NCI-H128 (cell line): ENCODE results near the gene GPC3.
"Not testable (repeated sequence)": the region's sequence is repeated elsewhere in the genome, so short reads cannot be mapped to it uniquely, and the experiment has no call there.

ENCODE experiments used
- DNase-seq: peaks from one replicate; lab custom pipeline; 2025; ENCODE audit not compliant: unreplicated experiment; lab: John Stamatoyannopoulos, UW

GPC3 gene

DNA sequence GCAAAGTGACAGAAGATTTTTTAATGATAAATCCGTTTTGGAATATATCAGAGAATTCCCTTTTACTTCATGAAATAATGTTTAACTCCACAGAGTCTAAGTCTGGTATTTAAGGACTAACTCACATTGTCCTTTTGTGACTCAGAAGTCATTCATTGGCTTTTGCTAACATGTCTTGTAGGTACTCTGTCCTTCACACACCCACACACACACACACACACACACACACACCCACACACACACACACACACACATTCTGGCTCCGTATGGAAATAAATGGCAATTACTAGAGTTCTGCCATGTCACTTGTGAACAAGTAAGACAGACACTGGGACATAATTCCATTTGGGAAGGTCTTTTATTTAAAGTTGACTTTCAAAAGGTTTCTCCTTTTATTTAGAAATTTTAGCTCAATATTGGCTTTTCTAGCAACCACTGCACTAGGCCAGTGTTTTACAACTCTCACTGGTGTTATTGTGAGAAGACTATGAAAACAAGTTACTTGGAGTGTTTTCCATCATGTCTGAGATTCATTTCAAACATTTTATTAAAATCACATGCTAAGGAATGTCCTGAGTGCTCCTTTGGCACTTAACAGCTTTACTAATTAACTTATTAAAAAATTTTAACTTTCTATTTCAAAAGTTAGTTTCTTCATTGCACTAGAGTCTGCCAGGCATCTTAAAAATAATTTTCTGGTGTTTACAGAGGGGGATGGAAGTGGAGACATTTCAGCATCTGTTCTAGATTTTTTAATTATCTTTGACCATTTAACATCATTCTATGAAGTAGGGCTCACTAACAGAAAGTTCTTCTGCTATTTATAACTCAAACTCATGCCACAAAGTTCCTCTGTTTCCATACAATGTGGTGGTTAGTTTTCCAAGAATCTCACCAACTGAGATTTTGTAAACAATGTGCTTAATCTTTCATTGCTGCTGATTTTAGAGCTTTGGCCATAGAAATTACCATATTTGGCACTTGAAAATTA is 329.8 kb downstream of the GPC3 start:
- no peak for DNase-seq

- no peak for DNase-seq
These were observed 330.6 kb downstream of the GPC3 start for GRCh38 chrX:133654811-133655210.

- no peak for DNase-seq
These were observed 332.0 kb downstream of the GPC3 start for GRCh38 chrX:133653358-133653757.

GRCh38 chrX:133652185-133652584 is 333.2 kb downstream of the GPC3 start:
- no peak for DNase-seq

DNA sequence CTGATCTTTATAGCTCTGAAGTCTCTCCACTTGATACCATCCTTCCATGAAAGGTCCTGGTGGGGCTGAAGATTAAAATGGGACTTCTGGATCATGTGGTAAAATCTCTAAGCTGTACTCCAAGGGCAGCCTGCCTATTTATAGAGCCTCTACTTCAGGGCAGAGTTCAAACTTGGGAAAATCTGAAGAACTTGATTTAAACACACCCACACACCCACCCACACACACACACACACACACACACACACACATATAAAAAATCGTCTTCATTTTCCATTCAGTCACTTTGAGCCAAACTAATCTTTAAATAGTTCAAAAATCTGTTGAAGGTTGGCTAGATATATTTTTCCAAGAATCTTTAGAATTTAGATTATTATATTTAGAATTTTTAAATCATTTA is 335.2 kb downstream of the GPC3 start:
- no peak for DNase-seq

DNA sequence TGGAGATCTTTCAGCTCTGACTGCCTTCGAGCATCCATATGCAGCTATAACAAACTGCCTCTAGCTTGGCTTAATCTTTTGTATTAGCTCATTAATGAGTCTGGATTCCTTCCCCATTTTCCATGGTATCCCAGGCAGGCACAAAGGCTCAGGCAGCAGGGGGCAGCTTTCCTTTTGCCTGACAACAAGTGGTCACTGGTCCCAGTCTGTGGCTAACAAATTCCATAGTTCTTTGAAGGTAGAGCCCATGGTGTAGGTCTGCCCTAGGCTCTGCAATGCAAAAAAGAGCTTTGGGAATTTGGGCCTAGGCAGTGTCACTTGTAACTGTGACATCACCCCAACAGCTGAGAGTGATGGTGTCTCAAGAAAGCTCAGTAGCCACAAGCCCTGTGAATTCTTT is 335.7 kb downstream of the GPC3 start:
- no peak for DNase-seq

- no peak for DNase-seq
These were observed 336.8 kb downstream of the GPC3 start for GRCh38 chrX:133648594-133648993.

- no peak for DNase-seq
These were observed 338.7 kb downstream of the GPC3 start for GRCh38 chrX:133646719-133647116.

DNA sequence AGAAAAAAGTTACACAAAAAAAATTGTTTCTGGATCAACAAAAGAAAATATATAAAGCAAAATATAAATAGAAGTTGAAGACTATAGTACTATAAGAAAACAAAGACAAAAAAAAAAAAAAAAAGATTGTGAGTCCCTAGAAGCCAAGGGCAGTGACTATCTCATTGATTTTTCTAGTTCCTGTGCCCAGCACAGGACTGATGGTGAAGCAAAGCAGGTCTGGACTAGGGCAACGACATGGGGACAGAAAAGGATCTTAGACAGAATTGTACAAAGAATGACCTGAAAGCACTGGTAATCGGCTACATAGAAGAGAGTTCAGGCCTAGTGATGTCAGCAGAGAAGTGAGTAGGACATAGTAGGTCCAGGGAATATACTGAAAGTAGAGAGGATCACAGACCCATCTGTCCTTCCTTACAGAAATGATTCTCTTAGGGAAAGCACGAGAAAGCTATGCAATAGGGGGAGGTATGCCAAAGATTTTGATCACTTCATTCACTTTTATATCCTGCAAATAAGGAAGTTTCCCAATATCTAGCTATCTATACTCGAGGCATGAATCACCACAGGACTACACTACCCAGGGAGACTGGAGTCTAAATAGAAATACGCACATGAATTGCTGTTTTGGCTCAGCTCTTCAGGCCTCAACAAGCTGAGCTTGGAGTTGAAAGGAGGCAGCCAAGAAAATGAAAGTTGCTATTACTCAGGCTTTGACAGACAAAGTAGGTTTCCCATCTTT is 339.2 kb downstream of the GPC3 start:
- no peak for DNase-seq

GRCh38 chrX:133645256-133645655 is 340.1 kb downstream of the GPC3 start:
- DNase-seq: no peak

GRCh38 chrX:133640161-133641015 is 345.0 kb downstream of the GPC3 start:
- DNase-seq: no peak

DNA sequence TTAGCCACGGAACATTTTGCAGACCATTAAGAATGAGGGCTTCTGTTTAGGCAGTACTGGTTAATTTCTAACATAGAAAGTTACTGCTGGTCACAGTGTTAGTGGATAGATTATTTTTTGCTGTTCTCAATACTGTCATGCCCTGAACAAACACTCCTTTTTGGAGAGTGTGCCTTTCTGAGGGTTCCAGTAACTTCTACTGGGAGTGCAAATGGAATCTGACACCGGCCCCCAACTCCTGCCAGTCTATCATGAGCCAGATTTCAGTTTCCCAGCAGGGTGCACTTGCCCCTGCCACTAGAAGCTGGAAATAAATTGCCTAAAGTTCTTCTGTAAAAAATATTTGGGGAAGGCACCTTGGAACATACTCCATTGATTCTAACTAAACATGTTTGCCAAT is 345.7 kb downstream of the GPC3 start:
- no peak for DNase-seq

- no peak for DNase-seq
These were observed 347.1 kb downstream of the GPC3 start for GRCh38 chrX:133638285-133638684.

GRCh38 chrX:133637765-133638164 is 347.6 kb downstream of the GPC3 start:
- no peak for DNase-seq

- DNase-seq: no peak
These were observed 349.4 kb downstream of the GPC3 start for GRCh38 chrX:133636009-133636408.

- no peak for DNase-seq
These were observed 351.0 kb downstream of the GPC3 start for GRCh38 chrX:133634416-133634815.

- DNase-seq: no peak
These were observed 351.4 kb downstream of the GPC3 start for GRCh38 chrX:133633950-133634349.

- no peak for DNase-seq
These were observed 352.2 kb downstream of the GPC3 start for GRCh38 chrX:133633162-133633561.

GRCh38 chrX:133630362-133630761 is 355.0 kb downstream of the GPC3 start:
- no peak for DNase-seq

GRCh38 chrX:133627673-133628072 is 357.7 kb downstream of the GPC3 start:
- no peak for DNase-seq

DNA sequence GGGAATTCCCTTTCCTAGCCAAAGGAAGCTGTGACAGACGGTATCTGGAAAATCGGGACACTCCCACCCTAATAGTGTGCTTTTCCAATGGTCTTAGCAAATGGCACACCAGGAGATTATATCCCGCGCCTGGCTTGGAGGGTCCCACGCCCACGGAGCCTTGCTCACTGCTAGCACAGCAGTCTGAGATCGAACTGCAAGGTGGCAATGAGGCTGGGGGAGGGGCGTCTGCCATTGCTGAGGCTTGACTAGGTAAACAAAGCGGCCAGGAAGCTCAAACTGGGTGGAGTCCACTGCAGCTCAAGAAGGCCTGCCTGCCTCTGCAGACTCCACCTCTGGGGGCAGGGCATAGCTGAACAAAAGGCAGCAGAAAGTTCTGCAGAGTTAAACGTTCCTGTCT is 364.0 kb downstream of the GPC3 start:
- DNase-seq: not testable (repeated sequence)
